HEK293 (cell line): ENCODE measurements around the gene YWHAB.
"Not testable (repeated sequence)": the region's sequence is repeated elsewhere in the genome, so short reads cannot be mapped to it uniquely, and the experiment has no call there.

Source experiments
- CTCF ChIA-PET: fragments of 350-600 bp; formaldehyde crosslinking; extraction: SDS; loops from one replicate; lab custom pipeline; 2021; ENCODE audit warnings: antibody characterized with exemption; lab: Yijun Ruan, JAX
- POLR2A ChIA-PET: fragments of 300-600 bp; formaldehyde crosslinking; extraction: SDS; loops from one replicate; lab custom pipeline; 2020; ENCODE audit warnings: antibody characterized with exemption, inconsistent platforms; lab: Yijun Ruan, JAX
- H3K27ac ChIP-seq: fragments of 200-500 bp; sonication (Bioruptor generic); 2 replicates; pipeline ENCODE4 v1.5.1; 2014; ENCODE audit warnings: low read depth, low read length, control low read depth, inconsistent platforms; ENCODE audit errors: extremely low read depth
- H3K36me3 ChIP-seq, 2 experiments: fragments of 200-500 bp in 1 of 2; sonication (Bioruptor generic) in 1 of 2; 1 replicate in 1 of 2; 2 replicates in 1 of 2; pipeline ENCODE4 v1.5.1; 2014 to 2017; ENCODE audit warnings: inconsistent platforms in 2 of 2, low read length in 2 of 2; ENCODE audit not compliant: control insufficient read depth in 2 of 2, insufficient read depth in 1 of 2
- H3K4me1 ChIP-seq: fragments of 200-500 bp; sonication (Bioruptor generic); 2 replicates; pipeline ENCODE4 v1.5.1; 2014; ENCODE audit warnings: mild to moderate bottlenecking, low read length, inconsistent platforms; ENCODE audit not compliant: control insufficient read depth, insufficient read depth
- H3K4me3 ChIP-seq: 2 replicates; pipeline ENCODE4 v1.5.1; 2011; ENCODE audit warnings: low read depth, mild to moderate bottlenecking, control low read depth, low read length, moderate library complexity
- H3K9me3 ChIP-seq: fragments of 200-500 bp; sonication (Bioruptor generic); 2 replicates; pipeline ENCODE4 v1.5.1; 2014; ENCODE audit warnings: low read depth, low read length, inconsistent platforms; ENCODE audit not compliant: control insufficient read depth, insufficient read depth
- BCL11A ChIP-seq: fragments of 450-650 bp; formaldehyde crosslinking; IDR thresholded peaks from 2 replicates; pipeline ENCODE4 v1.5.1; 2016; ENCODE audit warnings: low read depth, missing biosample characterization, missing genetic modification characterization
- KLF1 ChIP-seq: fragments of 450-650 bp; formaldehyde crosslinking; IDR thresholded peaks from 2 replicates; pipeline ENCODE4 v1.5.1; 2016; ENCODE audit warnings: missing biosample characterization, missing genetic modification characterization
- MEIS1 ChIP-seq: sonication (generic); formaldehyde crosslinking; IDR thresholded peaks from 2 replicates; pipeline ENCODE4 v1.8.1; 2022; ENCODE audit warnings: missing genetic modification reagents, mild to moderate bottlenecking, borderline replicate concordance
- PRDM1 ChIP-seq: fragments of 450-650 bp; formaldehyde crosslinking; IDR thresholded peaks from 2 replicates; pipeline ENCODE4; 2016; ENCODE audit warnings: missing biosample characterization, missing genetic modification characterization
- SALL2 ChIP-seq: fragments of 450-650 bp; formaldehyde crosslinking; IDR thresholded peaks from 2 replicates; pipeline ENCODE4 v1.5.0; 2017; ENCODE audit warnings: missing biosample characterization, mild to moderate bottlenecking, missing genetic modification characterization, borderline replicate concordance
- ZBTB17 ChIP-seq: fragments of 450-650 bp; formaldehyde crosslinking; IDR thresholded peaks from 2 replicates; pipeline ENCODE4 v1.5.1; 2016; ENCODE audit warnings: missing biosample characterization, missing genetic modification characterization
- ZBTB20 ChIP-seq: fragments of 450-650 bp; formaldehyde crosslinking; IDR thresholded peaks from 2 replicates; pipeline ENCODE4 v1.5.1; 2016; ENCODE audit warnings: missing biosample characterization, missing genetic modification characterization
- ZNF138 ChIP-seq: fragments of 450-650 bp; formaldehyde crosslinking; IDR thresholded peaks from 2 replicates; pipeline ENCODE4 v1.5.1; 2016; ENCODE audit warnings: missing biosample characterization, missing genetic modification characterization, borderline replicate concordance
- ZNF16 ChIP-seq: fragments of 450-650 bp; formaldehyde crosslinking; IDR thresholded peaks from 2 replicates; pipeline ENCODE4 v1.5.1; 2016; ENCODE audit warnings: low read depth, missing biosample characterization, missing genetic modification characterization
- ZNF2 ChIP-seq: fragments of 450-650 bp; formaldehyde crosslinking; IDR thresholded peaks from 2 replicates; pipeline ENCODE4 v1.5.1; 2016; ENCODE audit warnings: missing biosample characterization, missing genetic modification characterization
- ZNF239 ChIP-seq: fragments of 450-650 bp; formaldehyde crosslinking; IDR thresholded peaks from 2 replicates; pipeline ENCODE4 v1.5.1; 2016; ENCODE audit warnings: missing biosample characterization, missing genetic modification characterization
- ZNF248 ChIP-seq: fragments of 450-650 bp; formaldehyde crosslinking; IDR thresholded peaks from 2 replicates; pipeline ENCODE4 v1.5.1; 2017; ENCODE audit warnings: missing biosample characterization, missing genetic modification characterization
- ZNF311 ChIP-seq: fragments of 450-650 bp; formaldehyde crosslinking; IDR thresholded peaks from 2 replicates; pipeline ENCODE4 v1.5.1; 2017; ENCODE audit warnings: missing biosample characterization, missing genetic modification characterization, borderline replicate concordance
- ZNF366 ChIP-seq: fragments of 450-650 bp; formaldehyde crosslinking; conservative IDR thresholded peaks from 2 replicates; pipeline ENCODE4 v1.5.1; 2016; ENCODE audit warnings: missing biosample characterization, missing genetic modification characterization
- ZNF391 ChIP-seq: fragments of 450-650 bp; formaldehyde crosslinking; IDR thresholded peaks from 2 replicates; pipeline ENCODE4 v1.5.1; 2016; ENCODE audit warnings: low read depth, missing biosample characterization, missing genetic modification characterization, borderline replicate concordance
- ZNF561 ChIP-seq: fragments of 450-650 bp; IDR thresholded peaks from 2 replicates; pipeline ENCODE4 v1.5.1; 2018; ENCODE audit warnings: missing biosample characterization, missing genetic modification characterization, borderline replicate concordance
- ZNF76 ChIP-seq: fragments of 450-650 bp; formaldehyde crosslinking; IDR thresholded peaks from 2 replicates; pipeline ENCODE4; 2016; ENCODE audit warnings: low read depth, missing biosample characterization, missing genetic modification characterization, borderline replicate concordance
- ZNF768 ChIP-seq: fragments of 450-650 bp; formaldehyde crosslinking; IDR thresholded peaks from 2 replicates; pipeline ENCODE4 v1.5.1; 2018; ENCODE audit warnings: missing biosample characterization, mild to moderate bottlenecking, missing genetic modification characterization
- ZNF777 ChIP-seq: fragments of 450-650 bp; formaldehyde crosslinking; IDR thresholded peaks from 2 replicates; pipeline ENCODE4 v1.5.1; 2017; ENCODE audit warnings: missing biosample characterization, missing genetic modification characterization, borderline replicate concordance
- ZSCAN30 ChIP-seq: fragments of 450-650 bp; IDR thresholded peaks from 2 replicates; pipeline ENCODE4 v1.5.1; 2018; ENCODE audit warnings: missing biosample characterization, mild to moderate bottlenecking, missing genetic modification characterization, moderate library complexity
- TF ChIP-seq, protein P1 (sequence below): fragments of 450-650 bp; formaldehyde crosslinking; conservative IDR thresholded peaks from 2 replicates; pipeline ENCODE4 v1.5.1; 2016; ENCODE audit warnings: low read depth, missing biosample characterization, missing genetic modification characterization
- TF ChIP-seq, protein P2 (sequence below): fragments of 450-650 bp; formaldehyde crosslinking; IDR thresholded peaks from 2 replicates; pipeline ENCODE4 v1.5.1; 2017; ENCODE audit warnings: missing biosample characterization, missing genetic modification characterization
- TF ChIP-seq, protein P3 (sequence below): fragments of 450-650 bp; formaldehyde crosslinking; IDR thresholded peaks from 2 replicates; pipeline ENCODE4 v1.5.1; 2016; ENCODE audit warnings: missing biosample characterization, missing genetic modification characterization
- TF ChIP-seq, protein P4 (sequence below): fragments of 450-650 bp; formaldehyde crosslinking; IDR thresholded peaks from 2 replicates; pipeline ENCODE4; 2016; ENCODE audit warnings: missing biosample characterization, missing genetic modification characterization

Gene YWHAB

DNA sequence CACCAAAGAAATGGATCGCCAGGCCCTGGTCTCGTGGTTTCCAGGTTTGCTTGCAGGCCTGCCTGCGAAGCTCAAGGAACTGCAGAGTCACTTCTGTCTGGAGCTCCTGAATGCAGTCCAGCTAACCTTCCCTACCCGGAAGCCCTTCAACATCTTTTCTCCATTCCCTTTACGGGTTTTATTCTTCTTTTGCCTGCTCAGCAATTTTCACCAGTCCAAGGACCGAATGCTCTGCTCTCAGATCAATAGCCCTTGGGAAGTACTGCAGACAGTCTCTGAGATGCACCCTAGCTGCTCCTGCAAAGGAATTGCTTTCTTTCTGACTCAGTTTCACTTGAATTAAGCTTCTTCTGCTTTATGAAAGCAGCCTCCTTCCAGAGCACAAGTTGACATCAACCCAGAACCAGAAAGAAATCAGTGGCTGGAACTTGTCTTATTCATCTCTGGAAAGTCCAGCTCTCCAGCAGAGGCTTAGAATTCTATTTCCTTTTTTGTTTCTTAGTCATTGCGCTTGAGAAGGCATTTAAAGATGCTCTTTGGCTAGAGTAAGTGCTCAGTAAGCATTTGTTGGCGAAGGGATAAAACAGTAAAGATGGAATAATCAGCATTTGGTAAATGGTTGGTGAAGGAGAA is 18.7 kb upstream of the YWHAB start (continued):
- TF ChIP-seq ZNF768 (no peak), ZNF311 (no peak), ZNF16 (tag by site-specific recombination) (no peak)
- TF ChIP-seq, protein P1, sequence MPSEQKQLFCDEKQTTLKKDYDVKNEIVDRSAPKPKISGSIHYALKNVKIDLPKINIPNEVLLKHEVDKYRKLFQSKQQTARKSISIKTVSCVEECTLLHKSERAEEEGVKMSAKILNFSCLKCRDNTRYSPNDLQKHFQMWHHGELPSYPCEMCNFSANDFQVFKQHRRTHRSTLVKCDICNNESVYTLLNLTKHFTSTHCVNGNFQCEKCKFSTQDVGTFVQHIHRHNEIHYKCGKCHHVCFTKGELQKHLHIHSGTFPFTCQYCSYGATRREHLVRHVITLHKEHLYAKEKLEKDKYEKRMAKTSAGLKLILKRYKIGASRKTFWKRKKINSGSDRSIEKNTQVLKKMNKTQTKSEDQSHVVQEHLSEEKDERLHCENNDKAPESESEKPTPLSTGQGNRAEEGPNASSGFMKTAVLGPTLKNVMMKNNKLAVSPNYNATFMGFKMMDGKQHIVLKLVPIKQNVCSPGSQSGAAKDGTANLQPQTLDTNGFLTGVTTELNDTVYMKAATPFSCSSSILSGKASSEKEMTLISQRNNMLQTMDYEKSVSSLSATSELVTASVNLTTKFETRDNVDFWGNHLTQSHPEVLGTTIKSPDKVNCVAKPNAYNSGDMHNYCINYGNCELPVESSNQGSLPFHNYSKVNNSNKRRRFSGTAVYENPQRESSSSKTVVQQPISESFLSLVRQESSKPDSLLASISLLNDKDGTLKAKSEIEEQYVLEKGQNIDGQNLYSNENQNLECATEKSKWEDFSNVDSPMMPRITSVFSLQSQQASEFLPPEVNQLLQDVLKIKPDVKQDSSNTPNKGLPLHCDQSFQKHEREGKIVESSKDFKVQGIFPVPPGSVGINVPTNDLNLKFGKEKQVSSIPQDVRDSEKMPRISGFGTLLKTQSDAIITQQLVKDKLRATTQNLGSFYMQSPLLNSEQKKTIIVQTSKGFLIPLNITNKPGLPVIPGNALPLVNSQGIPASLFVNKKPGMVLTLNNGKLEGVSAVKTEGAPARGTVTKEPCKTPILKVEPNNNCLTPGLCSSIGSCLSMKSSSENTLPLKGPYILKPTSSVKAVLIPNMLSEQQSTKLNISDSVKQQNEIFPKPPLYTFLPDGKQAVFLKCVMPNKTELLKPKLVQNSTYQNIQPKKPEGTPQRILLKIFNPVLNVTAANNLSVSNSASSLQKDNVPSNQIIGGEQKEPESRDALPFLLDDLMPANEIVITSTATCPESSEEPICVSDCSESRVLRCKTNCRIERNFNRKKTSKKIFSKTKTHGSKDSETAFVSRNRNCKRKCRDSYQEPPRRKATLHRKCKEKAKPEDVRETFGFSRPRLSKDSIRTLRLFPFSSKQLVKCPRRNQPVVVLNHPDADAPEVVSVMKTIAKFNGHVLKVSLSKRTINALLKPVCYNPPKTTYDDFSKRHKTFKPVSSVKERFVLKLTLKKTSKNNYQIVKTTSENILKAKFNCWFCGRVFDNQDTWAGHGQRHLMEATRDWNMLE (tag by site-specific recombination), result no peak

DNA sequence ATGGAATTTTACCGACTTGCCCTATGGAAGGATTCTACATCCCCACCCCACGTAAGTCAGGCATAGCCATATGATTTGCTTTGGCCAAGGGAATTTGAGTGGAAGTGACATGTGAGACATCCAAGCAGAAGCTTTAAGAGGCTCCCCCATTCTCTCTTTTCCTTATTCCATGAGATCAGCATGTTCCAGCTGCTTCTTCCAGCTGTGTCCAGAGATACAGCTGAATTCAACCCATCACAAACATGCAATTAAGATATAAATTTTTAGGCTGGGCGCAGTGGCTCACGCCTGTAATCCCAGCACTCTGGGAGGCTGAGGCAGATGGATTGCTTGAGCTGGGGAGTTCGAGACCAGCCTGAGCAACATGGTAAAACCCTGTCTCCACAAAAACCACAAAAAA is 16.0 kb upstream of the YWHAB start:
- H3K36me3 ChIP-seq, result no peaks in the 10 kb centered on the region
- H3K9me3 ChIP-seq, result no peaks in the 10 kb centered on the region
- H3K4me3 ChIP-seq, result no peak overlapping the region
- no peaks in the 10 kb centered on the region for H3K4me1 ChIP-seq
- CTCF ChIA-PET, result interaction anchor here (0.6 to 2.9 kb wide), 7 partner anchors 10 to 652 kb away, joined by 3 to 17 read pairs (median 4); no protein-coding TSS in a partner anchor
- TF ChIP-seq ZNF366 (no peak), ZNF239 (tag by site-specific recombination) (no peak), MEIS1 (CRISPR knock-in tag) (no peak), ZSCAN30 (tag by site-specific recombination) (no peak), ZNF138 (tag by site-specific recombination) (no peak), ZNF561 (tag by site-specific recombination) (no peak), ZBTB20 (tag by site-specific recombination) (no peak), ZNF76 (tag by site-specific recombination) (no peak), PRDM1 (tag by site-specific recombination) (no peak), ZNF391 (tag by site-specific recombination) (no peak), KLF1 (tag by site-specific recombination) (no peak), ZNF248 (tag by site-specific recombination) (no peak), BCL11A (tag by site-specific recombination) (no peak), ZNF2 (no peak), SALL2 (tag by site-specific recombination) (no peak), ZNF777 (tag by site-specific recombination) (no peak), ZBTB17 (tag by site-specific recombination) (no peak)
- TF ChIP-seq, protein P2, sequence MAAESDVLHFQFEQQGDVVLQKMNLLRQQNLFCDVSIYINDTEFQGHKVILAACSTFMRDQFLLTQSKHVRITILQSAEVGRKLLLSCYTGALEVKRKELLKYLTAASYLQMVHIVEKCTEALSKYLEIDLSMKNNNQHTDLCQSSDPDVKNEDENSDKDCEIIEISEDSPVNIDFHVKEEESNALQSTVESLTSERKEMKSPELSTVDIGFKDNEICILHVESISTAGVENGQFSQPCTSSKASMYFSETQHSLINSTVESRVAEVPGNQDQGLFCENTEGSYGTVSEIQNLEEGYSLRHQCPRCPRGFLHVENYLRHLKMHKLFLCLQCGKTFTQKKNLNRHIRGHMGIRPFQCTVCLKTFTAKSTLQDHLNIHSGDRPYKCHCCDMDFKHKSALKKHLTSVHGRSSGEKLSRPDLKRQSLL (tag by site-specific recombination), result no peak
- TF ChIP-seq, protein P3, sequence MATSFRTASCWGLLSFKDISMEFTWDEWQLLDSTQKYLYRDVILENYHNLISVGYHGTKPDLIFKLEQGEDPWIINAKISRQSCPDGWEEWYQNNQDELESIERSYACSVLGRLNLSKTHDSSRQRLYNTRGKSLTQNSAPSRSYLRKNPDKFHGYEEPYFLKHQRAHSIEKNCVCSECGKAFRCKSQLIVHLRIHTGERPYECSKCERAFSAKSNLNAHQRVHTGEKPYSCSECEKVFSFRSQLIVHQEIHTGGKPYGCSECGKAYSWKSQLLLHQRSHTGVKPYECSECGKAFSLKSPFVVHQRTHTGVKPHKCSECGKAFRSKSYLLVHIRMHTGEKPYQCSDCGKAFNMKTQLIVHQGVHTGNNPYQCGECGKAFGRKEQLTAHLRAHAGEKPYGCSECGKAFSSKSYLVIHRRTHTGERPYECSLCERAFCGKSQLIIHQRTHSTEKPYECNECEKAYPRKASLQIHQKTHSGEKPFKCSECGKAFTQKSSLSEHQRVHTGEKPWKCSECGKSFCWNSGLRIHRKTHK (tag by site-specific recombination), result no peak
- TF ChIP-seq, protein P4, sequence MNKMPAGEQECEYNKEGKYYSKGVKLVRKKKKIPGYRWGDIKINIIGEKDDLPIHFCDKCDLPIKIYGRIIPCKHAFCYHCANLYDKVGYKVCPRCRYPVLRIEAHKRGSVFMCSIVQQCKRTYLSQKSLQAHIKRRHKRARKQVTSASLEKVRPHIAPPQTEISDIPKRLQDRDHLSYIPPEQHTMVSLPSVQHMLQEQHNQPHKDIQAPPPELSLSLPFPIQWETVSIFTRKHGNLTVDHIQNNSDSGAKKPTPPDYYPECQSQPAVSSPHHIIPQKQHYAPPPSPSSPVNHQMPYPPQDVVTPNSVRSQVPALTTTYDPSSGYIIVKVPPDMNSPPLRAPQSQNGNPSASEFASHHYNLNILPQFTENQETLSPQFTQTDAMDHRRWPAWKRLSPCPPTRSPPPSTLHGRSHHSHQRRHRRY (tag by site-specific recombination), result no peak
- TF ChIP-seq, all 188 proteins: peak for 0
- POLR2A ChIA-PET, result interaction anchor here (0.6 kb wide), 1 partner anchor 56 kb away, joined by 3 read pairs; no protein-coding TSS in a partner anchor
- H3K27ac ChIP-seq, result no peak overlapping the region

DNA sequence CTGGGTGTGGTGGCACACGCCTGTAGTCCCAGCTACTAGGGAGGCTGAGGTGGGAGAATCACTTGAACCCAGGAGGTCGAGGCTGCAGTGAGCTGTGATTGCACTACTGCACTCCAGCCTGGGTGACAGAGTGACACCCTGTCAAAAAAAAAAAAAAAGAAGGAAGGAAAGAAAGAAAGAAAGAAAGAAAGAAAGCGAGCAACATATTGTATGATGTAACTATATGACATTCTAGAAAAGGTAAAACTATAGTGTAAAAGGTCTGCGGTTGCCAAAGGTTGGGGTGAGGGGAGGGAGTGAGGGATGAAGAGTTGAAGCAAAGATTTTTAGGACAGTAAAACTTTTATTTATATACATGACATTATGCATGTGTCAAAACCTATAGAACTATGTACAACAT is 3.1 kb upstream of the YWHAB start:
- H3K4me1 ChIP-seq, H3K9me3 ChIP-seq, POLR2A ChIA-PET, H3K27ac ChIP-seq, CTCF ChIA-PET, H3K36me3 ChIP-seq, H3K4me3 ChIP-seq: not testable (repeated sequence)
